Umbilical cord (tissue), 2 donors: ENCODE results near the gene CEP72. TPM values are rescaled to one million over a fixed set of nuclear protein-coding genes. Genes with fewer than 3 reads are reported as not detected.
"Not testable (repeated sequence)": the region's sequence is repeated elsewhere in the genome, so short reads cannot be mapped to it uniquely, and the experiment has no call there.

Experiments used
- DNase-seq: peaks from one replicate; pipeline ENCODE4 v3.0.0-alpha.2; 2015; ENCODE audit warnings: low spot score
- total RNA-seq: library from RNA; depleted of rRNA; stranded (reverse); fragments of >200 nt; gene quantifications from one replicate; pipeline ENCODE4 v1.2.3, GENCODE V29; 2014; ENCODE audit warnings: low replicate concordance; ENCODE audit not compliant: insufficient read depth

The CEP72 gene
- total RNA-seq, 1 donor from 2014 or later: 0.72 TPM

GRCh38 chr5:682216-682615, 70.1 kb downstream of the CEP72 start:
- DNase-seq: not testable (repeated sequence)

GRCh38 chr5:682651-683358, 70.7 kb downstream of the CEP72 start:
- not testable (repeated sequence) for DNase-seq

DNA sequence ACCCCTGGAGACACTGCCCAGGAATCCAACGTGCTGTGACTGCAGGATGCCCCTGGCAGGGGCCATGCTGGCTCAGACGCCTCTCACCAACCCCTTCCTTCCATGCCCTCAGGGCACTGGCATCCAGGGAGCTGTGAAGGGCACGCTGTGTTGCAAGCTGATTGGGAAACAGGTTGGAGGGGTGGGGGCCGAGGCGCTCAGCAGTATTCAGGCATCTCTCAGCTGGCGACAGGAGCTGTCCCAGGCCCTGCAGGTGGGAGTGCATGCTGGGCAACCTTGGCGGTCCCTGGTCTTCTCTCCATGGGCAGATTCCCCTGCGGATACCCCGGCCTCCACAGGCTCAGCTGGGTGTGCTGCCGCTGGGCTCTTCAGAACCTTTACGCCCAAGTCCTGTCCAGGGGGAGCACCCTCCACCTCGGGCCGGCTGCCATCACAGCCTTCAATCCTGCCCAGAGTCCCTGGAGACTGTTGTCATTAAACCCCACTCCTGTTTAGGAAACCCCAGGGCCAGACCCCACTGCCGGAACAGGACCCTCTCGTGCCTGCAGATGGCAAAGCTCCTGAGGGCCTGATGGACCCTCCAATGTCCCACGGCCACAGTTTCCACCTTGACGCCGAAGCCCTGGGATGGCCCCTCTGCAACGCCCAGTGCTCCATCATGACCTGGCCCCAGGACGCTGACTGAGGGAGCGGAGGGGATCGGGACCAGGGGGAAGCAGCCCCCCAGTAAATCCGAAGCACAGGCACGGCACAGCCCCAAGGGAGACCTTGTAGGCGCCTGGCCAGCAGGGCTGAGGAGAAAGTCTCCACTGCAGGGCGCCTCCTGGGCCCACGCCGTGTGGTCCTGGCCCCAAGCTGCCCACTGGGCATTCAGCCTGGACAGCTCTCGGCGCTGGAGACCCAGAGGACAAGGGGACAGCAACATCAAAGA, 71.7 kb downstream of the CEP72 start:
- DNase-seq: no peak

GRCh38 chr5:684751-685216, 72.6 kb downstream of the CEP72 start:
- DNase-seq: no peak

DNA sequence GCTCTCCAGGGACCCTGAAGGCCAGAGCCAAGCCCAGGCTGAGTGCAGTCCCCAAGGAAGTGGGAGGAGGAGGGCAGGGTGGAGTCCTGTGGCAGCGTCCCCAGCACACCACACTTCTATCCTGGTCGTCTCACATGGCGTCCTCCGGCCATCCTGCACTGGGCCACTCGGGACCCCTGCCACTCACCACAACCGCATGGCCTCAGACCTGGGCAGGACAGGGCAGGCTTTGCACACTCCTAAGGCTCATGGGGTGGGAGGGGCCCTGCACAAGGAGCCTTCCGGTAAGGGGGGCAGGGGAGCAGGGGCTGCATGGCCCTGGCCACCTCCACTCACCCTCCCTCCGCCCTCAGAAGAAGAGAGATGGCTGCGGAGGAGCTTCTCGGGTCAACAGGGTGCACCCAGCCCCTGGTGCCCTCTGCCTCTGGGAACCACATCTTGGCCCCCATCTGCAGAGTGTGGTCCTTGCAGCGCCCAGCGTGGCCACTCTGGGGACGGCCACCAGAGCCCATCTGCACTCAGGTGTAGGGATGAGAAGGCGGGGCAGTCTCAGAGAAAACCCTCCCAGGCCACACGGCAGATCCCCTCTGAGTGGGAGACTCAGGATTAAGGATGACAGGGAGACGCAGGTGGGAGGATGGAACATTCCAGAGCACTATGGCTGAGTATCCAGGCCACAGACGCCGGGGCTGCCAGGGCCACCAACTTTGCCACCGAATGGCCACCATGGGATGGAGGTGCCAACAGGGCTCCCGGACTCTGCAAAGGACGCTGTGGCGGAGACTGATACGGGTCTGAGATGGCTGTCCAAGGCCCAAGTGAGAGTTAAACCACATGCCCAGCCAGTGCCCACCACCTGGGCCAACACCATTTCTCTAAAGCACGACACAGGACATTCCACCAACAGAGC, 73.4 kb downstream of the CEP72 start:
- no peak for DNase-seq

DNA sequence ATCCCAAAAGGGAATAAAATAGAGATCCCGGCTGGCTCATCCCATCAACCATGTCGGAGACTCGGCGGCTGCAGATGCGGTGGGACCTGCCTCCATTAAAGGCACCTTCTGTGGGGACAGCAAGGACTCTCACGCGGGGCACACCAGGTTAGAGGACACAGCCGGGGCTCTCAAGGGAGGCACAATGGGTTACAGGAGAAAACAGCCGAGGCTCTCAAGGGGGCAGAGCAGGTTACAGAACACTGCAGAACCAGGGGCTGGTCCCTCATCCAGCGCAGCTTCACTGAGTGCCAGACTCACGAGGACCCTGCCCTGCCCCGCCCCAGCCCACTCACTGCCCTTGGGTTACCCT, 74.0 kb downstream of the CEP72 start:
- DNase-seq: not testable (repeated sequence)

DNA sequence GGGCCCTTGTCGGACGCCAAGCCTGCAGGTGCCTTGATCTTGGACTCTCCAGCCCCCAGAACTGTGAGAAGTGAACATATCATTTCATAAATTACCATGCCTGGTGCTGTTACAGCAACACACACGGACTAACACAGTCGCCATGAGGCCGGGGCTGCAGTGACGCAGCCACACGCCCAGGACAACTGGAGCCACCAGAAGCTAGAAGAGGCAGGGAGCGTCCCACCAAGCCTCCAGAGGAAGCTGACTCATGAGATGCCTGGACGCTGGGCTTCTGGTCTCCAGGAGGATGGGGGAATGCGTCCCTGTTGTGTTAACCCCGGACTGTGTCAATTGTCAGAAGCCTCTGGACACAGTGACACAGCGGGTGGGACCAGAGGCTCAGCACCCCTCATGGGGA, 74.8 kb downstream of the CEP72 start:
- not testable (repeated sequence) for DNase-seq

- DNase-seq: not testable (repeated sequence)
Observed at GRCh38 chr5:688348-689010, 76.3 kb downstream of the CEP72 start.

- not testable (repeated sequence) for DNase-seq
Observed at GRCh38 chr5:690293-690692, 78.2 kb downstream of the CEP72 start.

DNA sequence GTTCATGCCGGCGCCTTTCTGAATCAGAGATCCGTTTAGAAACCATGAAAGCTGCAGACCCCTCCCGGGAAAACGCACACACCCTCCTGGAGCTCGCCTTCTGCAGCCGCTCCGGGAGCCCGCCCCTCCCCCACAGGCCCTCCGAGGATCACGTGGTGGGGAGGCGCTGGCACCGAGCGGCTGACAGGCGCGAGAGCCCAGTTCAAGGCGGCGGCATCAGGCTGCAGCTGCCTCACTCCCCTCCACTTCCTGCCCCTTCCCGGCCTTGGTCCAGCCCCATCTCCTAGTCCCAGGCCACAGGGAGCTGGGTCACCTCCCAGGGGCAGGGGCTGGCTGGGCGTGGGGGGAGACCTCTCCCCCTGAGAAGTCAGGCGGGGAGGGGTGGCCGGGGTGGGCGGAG, 78.9 kb downstream of the CEP72 start:
- DNase-seq: not testable (repeated sequence)

DNA sequence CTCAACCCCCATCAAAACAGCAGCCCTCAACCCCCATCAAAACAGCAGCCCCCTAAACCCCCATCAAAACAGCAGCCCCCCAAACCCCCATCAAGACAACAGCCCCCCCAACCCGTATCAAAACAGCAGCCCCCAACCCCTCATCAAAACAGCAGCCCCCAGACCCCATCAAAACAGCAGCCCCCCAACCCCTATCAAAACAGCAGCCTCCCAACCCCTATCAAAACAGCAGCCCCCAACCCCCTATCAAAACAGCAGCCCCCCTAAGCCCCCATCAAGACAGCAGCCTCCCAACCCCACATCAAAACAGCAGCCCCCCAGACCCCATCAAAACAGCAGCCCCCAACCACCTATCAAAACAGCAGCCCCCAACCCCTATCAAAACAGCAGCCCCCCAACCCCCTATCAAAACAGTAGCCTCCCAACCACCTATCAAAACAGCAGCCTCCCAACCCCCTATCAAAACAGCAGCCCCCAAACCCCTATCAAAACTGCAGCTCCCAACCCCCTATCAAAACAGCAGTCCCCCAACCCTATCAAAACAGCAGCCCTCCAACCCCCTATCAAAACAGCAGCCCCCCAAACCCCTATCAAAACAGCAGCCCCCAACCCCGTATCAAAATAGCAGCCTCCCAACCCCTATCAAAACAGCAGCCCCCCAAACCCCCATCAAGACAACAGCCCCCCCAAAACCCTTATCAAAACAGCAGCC, 79.8 kb downstream of the CEP72 start:
- no peak for DNase-seq

DNA sequence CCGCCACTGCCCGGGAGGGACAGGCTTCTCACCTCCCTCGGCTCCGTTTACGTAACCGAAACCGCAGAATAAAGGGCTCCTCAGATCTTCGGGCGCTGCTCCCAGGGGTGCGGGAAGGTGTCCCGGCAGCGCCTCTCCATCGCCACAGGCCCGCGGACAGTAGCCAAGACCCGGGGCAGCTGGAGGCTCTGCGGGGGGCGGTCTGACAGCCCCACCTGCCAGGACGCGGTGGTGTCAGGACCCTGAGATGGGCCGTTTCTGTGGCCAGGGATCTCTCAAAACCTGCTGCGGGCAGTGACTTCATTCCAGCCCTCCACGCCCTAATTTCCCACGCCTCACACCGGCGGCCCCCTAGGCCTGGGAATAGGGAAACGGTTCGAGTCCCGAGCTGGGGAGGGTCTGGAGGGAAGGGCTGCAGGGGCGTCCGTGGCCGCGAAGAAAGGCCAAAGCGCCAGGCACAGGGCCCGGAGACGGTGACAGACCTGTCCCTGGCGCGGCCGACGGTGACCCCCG, 80.4 kb downstream of the CEP72 start:
- not testable (repeated sequence) for DNase-seq

DNA sequence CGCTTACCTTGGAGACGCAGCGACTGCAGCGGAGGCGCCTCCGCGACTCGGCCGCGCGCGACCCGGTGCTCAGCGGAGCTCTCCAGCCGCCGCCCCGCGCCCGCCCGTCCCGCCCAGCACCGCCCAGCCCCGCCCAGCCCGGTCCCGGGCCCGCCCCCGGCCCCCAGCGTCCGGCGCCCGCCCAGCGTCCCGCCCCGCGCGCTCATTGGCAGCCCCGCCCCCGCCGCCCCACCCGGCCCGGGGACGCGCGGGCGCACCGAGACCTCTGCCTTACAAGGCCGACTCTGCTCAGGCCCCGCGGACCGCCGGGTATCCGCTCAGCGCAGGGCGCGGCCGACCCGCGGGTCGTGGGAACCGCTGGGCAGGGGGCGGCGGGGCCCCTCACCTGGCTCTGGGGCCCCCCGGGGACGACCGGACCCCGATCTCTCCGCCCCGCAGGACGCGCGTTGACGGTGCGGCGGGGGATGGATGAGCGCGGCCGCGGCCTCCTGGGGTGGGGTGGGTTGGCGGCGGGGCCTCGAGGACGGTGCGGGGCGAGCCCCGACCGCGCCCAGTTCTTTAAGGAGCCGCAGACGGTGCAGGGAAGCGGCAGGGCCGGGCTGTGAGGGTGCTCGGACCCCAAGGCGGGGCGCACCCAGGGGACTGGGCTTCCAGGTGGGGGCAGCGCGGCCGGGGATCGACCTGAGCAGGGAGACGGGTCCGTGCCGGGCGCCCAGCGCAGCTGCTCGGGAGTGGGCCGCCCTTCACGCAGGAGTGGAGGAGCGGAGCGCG, 81.3 kb downstream of the CEP72 start, which contains the start of gene TPPP:
Gene TPPP (minus strand): TSS at position 82 of the 771 bp plus-strand sequence. CDS start 15,292 bp downstream, outside the sequence.
- peak; percentile 77 for DNase-seq

- DNase-seq: not testable (repeated sequence)
Observed at GRCh38 chr5:694042-694431, 81.9 kb downstream of the CEP72 start.

GRCh38 chr5:695475-695874, 83.3 kb downstream of the CEP72 start:
- DNase-seq: not testable (repeated sequence)

DNA sequence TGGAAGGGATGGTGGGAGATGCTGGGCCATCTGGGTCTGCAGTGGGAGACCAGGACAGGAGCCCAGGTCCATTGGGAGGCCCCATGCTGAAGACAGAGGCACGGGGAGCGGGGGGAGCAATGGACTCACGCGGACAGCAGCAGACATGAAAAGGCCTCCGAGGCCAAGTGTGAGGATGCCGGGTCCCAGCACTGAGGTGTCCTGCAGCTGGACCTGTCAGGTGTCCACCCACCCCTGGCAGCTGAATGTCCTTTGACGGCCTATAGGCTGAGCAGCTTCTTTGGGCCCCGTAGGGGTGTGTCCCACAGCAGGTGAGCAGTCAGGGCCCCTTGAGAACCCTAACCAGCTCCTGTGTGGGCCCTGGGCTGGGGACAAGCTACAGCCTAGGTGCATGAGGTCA, 84.1 kb downstream of the CEP72 start:
- DNase-seq: not testable (repeated sequence)

- DNase-seq: not testable (repeated sequence)
Observed at GRCh38 chr5:696753-697702, 84.9 kb downstream of the CEP72 start.
